Gastroesophageal sphincter (tissue), 3 donors: Measurements from ENCODE around the gene QSOX1.
"Not testable (repeated sequence)": the region's sequence is repeated elsewhere in the genome, so short reads cannot be mapped to it uniquely, and the experiment has no call there.

ENCODE experiments used
- POLR2A ChIP-seq, 2 donors: fragments of 450-650 bp; IDR thresholded peaks; one replicate each; pipeline ENCODE4 v1.6.1; 2017; ENCODE audit warnings: antibody characterized with exemption in 2 of 2, mild to moderate bottlenecking in 2 of 2, moderate library complexity in 1 of 2
- TF ChIP-seq, protein P1 (sequence below), 4 experiments: fragments of 200-600 bp in 2 of 4; fragments of 450-650 bp in 2 of 4; sonication (generic) in 1 of 4; IDR thresholded peaks; one replicate each; pipeline ENCODE4 v1.5.1; 2017 to 2019; ENCODE audit warnings: antibody characterized with exemption in 4 of 4, mild to moderate bottlenecking in 2 of 4, moderate library complexity in 2 of 4

- not testable (repeated sequence) for TF ChIP-seq POLR2A (IDR thresholded peaks at IDR 0.05)
- TF ChIP-seq, protein P1, sequence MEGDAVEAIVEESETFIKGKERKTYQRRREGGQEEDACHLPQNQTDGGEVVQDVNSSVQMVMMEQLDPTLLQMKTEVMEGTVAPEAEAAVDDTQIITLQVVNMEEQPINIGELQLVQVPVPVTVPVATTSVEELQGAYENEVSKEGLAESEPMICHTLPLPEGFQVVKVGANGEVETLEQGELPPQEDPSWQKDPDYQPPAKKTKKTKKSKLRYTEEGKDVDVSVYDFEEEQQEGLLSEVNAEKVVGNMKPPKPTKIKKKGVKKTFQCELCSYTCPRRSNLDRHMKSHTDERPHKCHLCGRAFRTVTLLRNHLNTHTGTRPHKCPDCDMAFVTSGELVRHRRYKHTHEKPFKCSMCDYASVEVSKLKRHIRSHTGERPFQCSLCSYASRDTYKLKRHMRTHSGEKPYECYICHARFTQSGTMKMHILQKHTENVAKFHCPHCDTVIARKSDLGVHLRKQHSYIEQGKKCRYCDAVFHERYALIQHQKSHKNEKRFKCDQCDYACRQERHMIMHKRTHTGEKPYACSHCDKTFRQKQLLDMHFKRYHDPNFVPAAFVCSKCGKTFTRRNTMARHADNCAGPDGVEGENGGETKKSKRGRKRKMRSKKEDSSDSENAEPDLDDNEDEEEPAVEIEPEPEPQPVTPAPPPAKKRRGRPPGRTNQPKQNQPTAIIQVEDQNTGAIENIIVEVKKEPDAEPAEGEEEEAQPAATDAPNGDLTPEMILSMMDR (IDR thresholded peaks at IDR 0.05) = not testable (repeated sequence)
Measured at GRCh38 chr1:180133688-180134087, 21.0 kb upstream of the QSOX1 start.
